GM12873 (cell line): Measurements from ENCODE around the gene ADAM10.

Experiments used
- TF ChIP-seq, protein P1 (sequence below): IDR thresholded peaks from 2 replicates; pipeline ENCODE4 v1.5.1; 2012; ENCODE audit warnings: low read depth, mild to moderate bottlenecking, moderate library complexity, low read length, control low read depth; ENCODE audit not compliant: insufficient read depth; ENCODE audit errors: missing control alignments

The ADAM10 gene

DNA sequence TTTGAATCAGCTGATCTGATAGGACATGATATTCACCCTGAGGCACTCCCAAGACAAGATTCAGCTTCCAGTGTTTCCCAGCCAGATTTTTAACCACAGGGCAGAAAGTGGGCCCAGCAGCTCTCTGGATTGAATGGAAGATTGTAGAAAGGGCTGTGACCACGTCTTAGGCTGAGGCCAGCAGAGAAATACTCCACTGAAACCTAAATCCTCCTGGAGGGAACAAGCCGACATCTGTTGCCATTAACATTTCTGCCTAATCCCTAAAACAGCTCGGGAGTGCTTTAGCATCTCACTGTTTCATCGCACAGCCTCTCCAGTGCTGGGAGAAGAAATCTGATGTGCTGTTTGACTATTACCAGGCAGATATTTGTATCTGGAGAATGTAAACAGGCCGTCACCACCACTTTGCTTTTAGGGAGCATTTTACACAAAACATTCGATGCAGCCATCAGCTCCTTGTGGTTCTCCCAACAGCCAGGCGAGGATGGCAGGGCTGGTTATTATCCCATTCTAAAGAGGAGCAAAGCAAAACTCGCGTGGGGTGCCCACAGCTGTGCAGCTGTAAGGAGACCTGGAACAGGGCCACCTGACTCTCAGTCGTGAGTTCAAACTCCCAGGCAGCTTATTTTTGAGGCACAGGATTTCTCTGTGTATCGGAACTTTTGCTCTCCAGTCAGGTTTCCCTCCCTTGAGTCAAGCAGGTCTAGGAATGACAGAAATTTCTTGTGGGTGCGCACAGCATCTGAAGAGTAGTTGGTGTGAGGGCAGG is 200.3 kb downstream of the ADAM10 start:
- TF ChIP-seq, protein P1, sequence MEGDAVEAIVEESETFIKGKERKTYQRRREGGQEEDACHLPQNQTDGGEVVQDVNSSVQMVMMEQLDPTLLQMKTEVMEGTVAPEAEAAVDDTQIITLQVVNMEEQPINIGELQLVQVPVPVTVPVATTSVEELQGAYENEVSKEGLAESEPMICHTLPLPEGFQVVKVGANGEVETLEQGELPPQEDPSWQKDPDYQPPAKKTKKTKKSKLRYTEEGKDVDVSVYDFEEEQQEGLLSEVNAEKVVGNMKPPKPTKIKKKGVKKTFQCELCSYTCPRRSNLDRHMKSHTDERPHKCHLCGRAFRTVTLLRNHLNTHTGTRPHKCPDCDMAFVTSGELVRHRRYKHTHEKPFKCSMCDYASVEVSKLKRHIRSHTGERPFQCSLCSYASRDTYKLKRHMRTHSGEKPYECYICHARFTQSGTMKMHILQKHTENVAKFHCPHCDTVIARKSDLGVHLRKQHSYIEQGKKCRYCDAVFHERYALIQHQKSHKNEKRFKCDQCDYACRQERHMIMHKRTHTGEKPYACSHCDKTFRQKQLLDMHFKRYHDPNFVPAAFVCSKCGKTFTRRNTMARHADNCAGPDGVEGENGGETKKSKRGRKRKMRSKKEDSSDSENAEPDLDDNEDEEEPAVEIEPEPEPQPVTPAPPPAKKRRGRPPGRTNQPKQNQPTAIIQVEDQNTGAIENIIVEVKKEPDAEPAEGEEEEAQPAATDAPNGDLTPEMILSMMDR, result no peak

DNA sequence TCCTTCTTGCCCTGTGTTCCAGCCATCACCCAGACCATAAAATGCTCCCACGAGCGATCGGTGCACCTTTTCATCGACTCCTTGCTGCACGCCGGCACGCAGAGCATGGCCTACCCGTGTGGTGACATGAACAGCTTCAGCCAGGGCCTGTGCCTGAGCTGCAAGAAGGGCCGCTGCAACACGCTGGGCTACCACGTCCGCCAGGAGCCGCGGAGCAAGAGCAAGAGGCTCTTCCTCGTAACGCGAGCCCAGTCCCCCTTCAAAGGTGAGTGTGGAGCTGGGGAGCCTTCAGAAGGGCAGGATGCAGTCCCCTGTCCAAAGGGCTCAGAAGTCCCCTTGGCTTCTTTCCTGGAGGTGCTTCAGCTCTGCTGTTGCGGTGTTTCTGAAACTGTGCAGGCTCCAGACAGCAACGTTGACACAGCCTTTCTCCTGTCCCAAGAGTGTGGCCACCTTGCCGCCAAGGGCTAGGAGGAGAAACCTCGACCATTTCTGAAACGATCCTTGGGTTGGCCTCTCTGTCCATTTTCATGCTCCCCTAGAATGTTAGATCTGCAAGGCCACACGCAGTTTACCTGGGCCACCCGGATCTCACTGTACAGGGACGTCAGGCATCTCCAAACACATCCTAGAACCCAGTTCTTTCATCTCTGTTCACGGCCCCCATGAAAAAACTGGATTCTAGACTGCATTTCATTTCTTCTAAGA is 201.0 kb downstream of the ADAM10 start:
- TF ChIP-seq, protein P1, result no peak

DNA sequence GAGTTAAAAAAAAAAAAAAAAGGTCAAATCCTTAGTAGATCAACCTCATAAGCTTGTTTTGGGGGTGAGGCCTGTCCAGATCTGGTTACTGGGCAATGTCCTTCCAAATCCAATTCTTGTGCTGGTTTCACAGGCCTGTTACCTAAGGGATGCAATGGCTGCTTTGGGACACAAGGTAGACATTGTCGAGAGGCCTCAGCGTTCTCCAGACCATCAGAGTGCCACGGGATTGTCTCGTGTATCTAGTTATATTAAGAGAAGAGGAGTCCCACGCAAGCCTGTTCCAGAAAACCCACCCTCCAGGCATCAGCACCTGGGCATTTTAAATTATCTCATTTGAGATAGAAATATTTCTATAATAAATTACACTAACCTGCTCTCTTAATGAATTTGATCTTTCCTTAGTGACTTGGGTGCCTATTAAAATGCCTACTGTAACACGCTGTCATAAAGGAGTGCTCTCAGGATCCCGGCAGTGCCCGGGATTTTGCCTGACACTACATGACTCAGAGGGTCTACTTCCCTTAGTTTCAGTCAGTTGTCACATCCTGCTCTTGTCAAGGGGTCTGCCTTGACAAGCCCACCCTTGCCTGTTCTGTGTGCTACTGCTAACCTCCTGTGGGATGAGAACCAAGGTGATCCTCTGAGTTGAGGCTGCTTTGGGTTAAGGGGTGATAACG is 201.7 kb downstream of the ADAM10 start:
- TF ChIP-seq, protein P1, result no peak

DNA sequence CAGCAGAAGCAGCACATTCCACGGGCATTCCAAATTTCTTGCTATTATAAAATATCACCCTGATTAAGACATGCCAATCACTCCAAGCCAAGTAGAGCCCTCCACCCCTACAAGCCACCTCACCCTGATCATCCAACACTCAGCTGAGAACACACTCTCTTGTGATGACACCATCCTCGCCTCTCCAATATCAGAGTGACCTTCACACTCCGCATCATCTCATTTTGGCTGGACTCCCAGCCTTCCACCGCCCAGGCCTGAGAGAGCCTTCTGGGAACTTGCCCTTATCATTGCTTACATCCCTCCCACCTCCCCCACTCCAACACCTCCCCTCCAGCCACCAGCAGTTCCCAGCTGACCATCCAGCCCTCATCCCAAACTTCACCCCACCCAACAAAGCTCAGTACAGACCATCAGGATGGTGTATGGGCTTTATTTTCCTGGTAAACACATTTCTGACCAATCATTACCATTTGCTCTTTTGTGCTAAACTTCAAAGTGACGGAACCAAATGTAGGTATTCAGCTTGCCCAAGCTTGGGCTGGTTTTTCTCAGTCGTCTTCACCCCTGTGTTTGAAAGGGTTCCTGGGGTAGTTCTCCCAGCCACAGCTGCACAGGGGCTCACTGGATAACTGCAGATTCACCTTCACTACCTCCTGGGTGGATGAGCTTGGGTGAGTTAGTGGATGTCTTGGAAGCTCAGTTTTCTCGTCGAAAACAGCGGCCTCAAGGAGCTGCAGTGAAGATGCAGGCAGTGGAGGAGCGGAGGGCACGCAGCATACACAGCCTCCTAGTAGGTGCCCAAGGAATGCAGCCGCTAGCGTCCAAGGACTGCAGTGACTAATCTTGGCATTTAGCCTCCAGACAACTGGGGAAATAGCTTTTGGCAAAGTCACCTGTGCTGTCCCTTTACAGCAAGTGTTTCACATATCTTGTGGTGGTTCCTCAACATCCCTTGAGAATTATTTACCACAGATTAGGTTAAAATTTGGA is 202.6 kb downstream of the ADAM10 start:
- TF ChIP-seq, protein P1, result no peak

DNA sequence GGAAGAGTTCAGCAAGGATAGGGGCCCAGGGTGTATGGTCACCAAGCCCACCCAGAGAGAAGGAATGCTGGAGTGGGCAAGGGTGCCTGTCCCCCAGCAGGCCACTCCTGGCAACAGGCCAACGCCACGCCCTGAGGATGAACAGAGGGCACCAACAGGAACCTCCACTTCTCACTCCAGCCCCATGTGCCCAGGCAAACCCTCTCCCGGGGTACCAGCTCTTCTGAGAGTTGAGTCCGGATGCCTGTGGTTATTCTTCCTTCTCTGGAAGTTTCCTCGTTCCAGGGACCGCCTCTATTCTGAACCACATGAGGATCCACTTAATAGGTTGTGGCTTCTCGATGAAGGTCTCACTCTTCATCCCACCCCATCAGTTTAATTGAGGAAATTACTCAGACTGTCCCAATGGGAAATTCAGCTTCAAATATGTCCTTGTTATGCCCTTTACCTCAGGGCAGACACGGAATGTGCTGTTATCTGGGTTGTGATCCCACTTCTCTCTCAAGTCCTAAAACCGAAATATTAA is 203.4 kb downstream of the ADAM10 start:
- TF ChIP-seq, protein P1, result no peak

DNA sequence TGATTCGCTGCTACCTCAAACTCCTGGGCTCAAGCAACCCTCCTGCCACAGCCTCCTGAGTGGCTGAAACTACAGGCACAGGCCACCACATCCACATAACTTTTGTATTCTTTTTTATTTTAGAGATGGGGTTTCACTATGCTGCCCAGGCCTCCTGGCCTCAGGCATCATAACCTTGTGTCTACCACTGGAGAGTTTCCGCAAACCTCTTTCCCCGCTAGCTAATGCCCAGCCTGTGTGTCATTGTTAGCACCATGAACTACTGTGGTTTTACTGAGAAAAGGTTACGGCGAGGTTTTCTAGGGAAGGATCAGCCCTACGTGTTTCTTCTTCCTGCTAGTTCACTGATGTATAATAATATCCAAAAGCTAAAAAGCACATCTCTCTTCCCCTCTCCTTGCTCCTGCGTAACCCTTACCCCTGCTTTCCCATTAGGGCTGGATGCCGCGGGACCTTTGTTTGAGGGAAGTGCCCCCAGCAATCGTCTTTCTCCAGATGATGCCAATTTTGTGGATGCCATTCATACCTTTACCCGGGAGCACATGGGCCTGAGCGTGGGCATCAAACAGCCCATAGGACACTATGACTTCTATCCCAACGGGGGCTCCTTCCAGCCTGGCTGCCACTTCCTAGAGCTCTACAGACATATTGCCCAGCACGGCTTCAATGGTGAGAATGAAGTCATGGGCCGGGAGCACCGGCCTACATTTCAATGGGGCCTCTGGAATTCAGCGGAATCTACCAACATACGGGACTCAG is 204.0 kb downstream of the ADAM10 start:
- TF ChIP-seq, protein P1, result no peak
